SU-DHL-6 (cell line): ENCODE measurements around the gene WDPCP.

Experiments
- CTCF ChIP-seq: fragments of 200-600 bp; sonication (generic); IDR thresholded peaks from one replicate; pipeline ENCODE4 v1.5.1; 2017; ENCODE audit warnings: antibody characterized with exemption, mild to moderate bottlenecking, low read length, moderate library complexity; ENCODE audit not compliant: insufficient read depth, poor library complexity, severe bottlenecking
- EZH2phosphoT487 ChIP-seq: fragments of 200-600 bp; sonication (generic), shearing (Covaris generic); conservative IDR thresholded peaks from 2 replicates; pipeline ENCODE4 v1.6.1; 2018; ENCODE audit warnings: mild to moderate bottlenecking, antibody characterized with exemption, low read length, moderate library complexity, mixed read lengths

GRCh38 chr2:63122921-63123320 is 465.4 kb downstream of the WDPCP start:
- TF ChIP-seq CTCF = no peak
- no peak for TF ChIP-seq EZH2phosphoT487
